Natural killer cell treated with Interleukin-12 subunit alpha and Interleukin-12 subunit beta and Interleukin-15 and Interleukin-18, amount 100 ng/mL, for 72 hours (primary cell): ENCODE measurements around the gene TRIM58. TPM values are rescaled to one million over a fixed set of nuclear protein-coding genes. Genes with fewer than 3 reads are reported as not detected.

ENCODE experiments used
- ATAC-seq, 2 donors: fragments of 150-1000 bp; cut with Tn5 transposase in 1 of 2; sonication (Bioruptor Pico), chemical (Tn5 transposase) in 1 of 2; 2 replicates each; pipeline ENCODE4 v1.10.0; 2021
- DNase-seq: peaks from one replicate; pipeline ENCODE4 v3.0.0; 2022; ENCODE audit warnings: low spot score
- H3K27ac Mint-ChIP-seq, 2 donors: 1 replicate in 1 of 2; 2 replicates in 1 of 2; pipeline ENCODE4 v1.8.0; 2022; ENCODE audit warnings: mixed read lengths in 2 of 2, mild to moderate bottlenecking in 1 of 2, moderate library complexity in 1 of 2
- H3K27me3 Mint-ChIP-seq, 2 donors: 1 replicate in 1 of 2; 2 replicates in 1 of 2; pipeline ENCODE4 v1.8.0; 2022; ENCODE audit warnings: mixed read lengths in 2 of 2
- H3K36me3 Mint-ChIP-seq: one replicate; pipeline ENCODE4 v1.8.0; 2022; ENCODE audit warnings: mixed read lengths
- H3K4me1 Mint-ChIP-seq, 2 donors: 1 replicate in 1 of 2; 2 replicates in 1 of 2; pipeline ENCODE4 v1.8.0; 2022; ENCODE audit warnings: low read depth in 2 of 2, mixed read lengths in 2 of 2, mild to moderate bottlenecking in 1 of 2
- H3K4me3 Mint-ChIP-seq: one replicate; pipeline ENCODE4 v1.8.0; 2022; ENCODE audit warnings: mixed read lengths
- H3K9me3 Mint-ChIP-seq: 2 replicates; pipeline ENCODE4 v1.8.0; 2022; ENCODE audit warnings: mixed read lengths
- total RNA-seq, 2 donors: library from RNA; stranded (reverse); gene quantifications; one replicate each; pipeline ENCODE4 v1.2.3, GENCODE V29; 2022

Gene TRIM58
- total RNA-seq, 2 donors from 2014 or later: 0.39 to 0.50 TPM

DNA sequence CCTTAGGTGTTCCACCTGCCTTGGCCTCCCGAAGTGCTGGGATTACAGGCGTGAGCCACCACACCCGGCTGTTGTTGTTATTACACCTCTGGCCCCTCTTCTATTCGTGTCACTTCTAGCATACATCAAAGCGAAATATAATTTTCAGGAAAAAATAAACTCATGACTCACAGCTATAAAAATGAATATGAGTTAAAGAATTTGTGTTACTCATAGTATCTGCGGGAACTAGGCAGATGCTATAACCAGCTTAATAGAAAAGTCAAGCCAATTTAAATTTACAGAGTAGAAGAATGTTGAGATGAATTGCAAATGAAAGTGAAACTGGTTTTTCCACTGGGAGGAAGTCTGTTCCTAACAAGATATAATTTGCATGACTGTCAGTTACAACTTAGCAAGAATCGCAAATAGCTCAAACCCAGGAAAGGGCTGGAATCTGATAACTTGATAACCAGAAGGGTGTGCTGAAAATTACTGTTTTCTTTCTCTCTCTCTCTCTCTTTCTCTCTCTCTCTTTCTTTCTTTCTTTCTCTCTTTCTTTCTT is 49.6 kb downstream of the TRIM58 start:
- Mint-ChIP-seq H3K4me1 (peaks cover 31 to 32% of the 10 kb centered on the region in 2 donors), H3K27me3 (no peaks in the 10 kb centered on the region), H3K9me3 (peaks cover 11% of the 10 kb centered on the region), H3K36me3 (peaks cover 8% of the 10 kb centered on the region), H3K27ac (peak overlapping the region; percentile 88 to 97), H3K4me3 (peak overlapping the region; percentile 90)
- ATAC-seq (peak; percentile 70 to 85), DNase-seq (no peak)

DNA sequence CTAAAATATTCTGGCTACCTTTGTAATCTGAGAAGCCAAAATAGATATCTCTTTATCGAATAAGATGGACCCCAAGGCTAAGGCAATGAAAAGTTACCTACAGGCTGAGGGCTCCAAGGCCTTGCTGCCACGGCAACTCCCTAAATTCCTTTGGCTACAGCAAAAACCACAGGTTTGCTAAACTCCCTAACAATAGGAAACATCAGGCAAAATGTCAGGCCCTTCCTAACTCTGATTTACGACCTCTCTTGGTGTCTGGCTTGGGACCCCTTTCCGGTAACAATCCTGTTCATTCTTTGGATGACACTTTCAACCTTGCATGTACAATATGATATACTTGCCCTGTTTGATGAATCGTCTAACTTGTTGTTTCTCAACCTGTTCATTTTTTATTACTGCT is 51.8 kb downstream of the TRIM58 start:
- ATAC-seq: no peak
- H3K4me1 Mint-ChIP-seq: peaks cover 31 to 32% of the 10 kb centered on the region in 2 donors
- H3K36me3 Mint-ChIP-seq: peaks cover 8% of the 10 kb centered on the region
- peak overlapping the region; percentile 39 for H3K4me3 Mint-ChIP-seq
- peaks cover 0 to 5% of the 10 kb centered on the region in 2 donors for H3K27me3 Mint-ChIP-seq
- no peak overlapping the region for H3K27ac Mint-ChIP-seq
- peaks cover 11% of the 10 kb centered on the region for H3K9me3 Mint-ChIP-seq
- no peak for DNase-seq

- Mint-ChIP-seq H3K27me3 (peaks cover 13 to 14% of the 10 kb centered on the region in 2 donors), H3K4me3 (no peak overlapping the region)
Observed at GRCh38 chr1:247913786-247914185, 56.8 kb downstream of the TRIM58 start.

GRCh38 chr1:247914941-247915662 is 58.1 kb downstream of the TRIM58 start:
- H3K4me1 Mint-ChIP-seq: no peaks in the 10 kb centered on the region
- H3K27me3 Mint-ChIP-seq: peaks cover 13 to 14% of the 10 kb centered on the region in 2 donors
- no peaks in the 10 kb centered on the region for H3K9me3 Mint-ChIP-seq
- ATAC-seq: no peak
- H3K4me3 Mint-ChIP-seq: no peak overlapping the region
- no peaks in the 10 kb centered on the region for H3K36me3 Mint-ChIP-seq
- no peak for DNase-seq
- H3K27ac Mint-ChIP-seq: no peak overlapping the region

More at GRCh38 chr1:247913786-247914185, 56.8 kb downstream of the TRIM58 start:
- no peak for DNase-seq
- Mint-ChIP-seq H3K27ac (no peak overlapping the region), H3K9me3 (peaks cover 4% of the 10 kb centered on the region), H3K4me1 (peaks cover 0 to 3% of the 10 kb centered on the region in 2 donors), H3K36me3 (no peaks in the 10 kb centered on the region)
- no peak for ATAC-seq

DNA sequence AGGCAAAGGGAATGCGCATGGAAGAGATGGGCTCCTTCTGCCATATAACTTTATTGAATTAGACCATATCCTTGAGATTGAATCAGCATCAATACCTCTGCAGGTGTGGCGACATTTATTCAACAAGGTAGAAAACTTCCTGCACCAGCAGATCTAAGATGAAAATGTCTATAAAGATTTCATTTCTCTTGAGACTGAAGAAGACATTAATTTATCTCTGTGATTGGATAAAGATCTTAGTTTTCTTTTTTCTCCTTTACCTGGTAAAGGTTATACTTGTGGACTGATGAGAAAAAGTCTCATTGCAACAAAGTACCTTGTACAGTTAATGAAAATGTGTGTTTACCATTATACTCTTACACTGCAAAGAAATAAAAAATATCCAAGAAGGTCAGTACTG is 63.0 kb downstream of the TRIM58 start, which contains the start of gene OR2T8:
OR2T8 (plus strand) TSS at position 301 of the 400 bp plus-strand sequence. CDS start 766 bp downstream, outside the sequence.
- no peaks in the 10 kb centered on the region for H3K4me1 Mint-ChIP-seq
- H3K27ac Mint-ChIP-seq: no peak within 1 kb of the TSS
- H3K27me3 Mint-ChIP-seq: peaks cover 7 to 13% of the 10 kb centered on the region in 2 donors
- H3K4me3 Mint-ChIP-seq: no peak within 1 kb of the TSS
- DNase-seq (no peak), ATAC-seq (no peak)
- H3K9me3 Mint-ChIP-seq: no peaks in the 10 kb centered on the region
- H3K36me3 Mint-ChIP-seq: no peaks in the 10 kb centered on the region

GRCh38 chr1:247923941-247924340 is 67.0 kb downstream of the TRIM58 start:
- DNase-seq (no peak), ATAC-seq (no peak)
- Mint-ChIP-seq H3K4me3 (no peak overlapping the region), H3K36me3 (no peaks in the 10 kb centered on the region), H3K27ac (no peak overlapping the region), H3K27me3 (peaks cover 0 to 6% of the 10 kb centered on the region in 2 donors), H3K4me1 (no peaks in the 10 kb centered on the region), H3K9me3 (no peaks in the 10 kb centered on the region)

DNA sequence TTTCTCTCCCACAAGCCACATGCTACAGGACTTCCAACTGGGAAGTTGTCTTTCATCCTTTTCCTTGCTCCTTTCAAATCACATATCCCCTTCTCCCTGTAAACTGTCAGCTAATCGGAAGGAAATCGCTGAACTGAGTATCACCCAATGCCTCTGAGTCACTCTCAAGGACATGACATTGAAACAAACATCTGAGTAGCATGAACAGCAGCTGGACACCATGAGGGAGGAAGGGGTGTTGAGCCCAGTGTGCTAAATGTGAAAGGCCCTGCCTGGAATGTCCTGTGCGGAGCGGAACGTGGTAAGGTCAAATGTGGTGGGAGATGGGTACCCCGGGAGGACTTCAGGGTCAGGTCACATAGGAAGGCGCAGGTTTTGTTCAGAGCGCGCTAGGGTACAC is 67.9 kb downstream of the TRIM58 start, which contains the start of gene OR2AJ1:
OR2AJ1 (plus strand) TSS at position 22 of the 400 bp plus-strand sequence. CDS start 8,880 bp downstream, outside the sequence.
- Mint-ChIP-seq H3K4me1 (no peaks in the 10 kb centered on the region), H3K27me3 (peaks cover under 1 to 9% of the 10 kb centered on the region in 2 donors), H3K36me3 (no peaks in the 10 kb centered on the region), H3K27ac (no peak within 1 kb of the TSS), H3K4me3 (no peak within 1 kb of the TSS), H3K9me3 (no peaks in the 10 kb centered on the region)
- no peak for DNase-seq
- no peak for ATAC-seq

Other genes starting within 250 kb of the TRIM58 start
- not detected for gene OR13G1, start 177.4 kb upstream of the TRIM58 start, total RNA-seq
- gene OR6F1, start 140.5 kb upstream of the TRIM58 start, total RNA-seq: not detected
- gene OR14K1, start 118.6 kb upstream of the TRIM58 start, total RNA-seq: not detected
- not detected for gene OR14A2, start 109.0 kb upstream of the TRIM58 start, total RNA-seq
- gene OR1C1, start 96.6 kb upstream of the TRIM58 start, total RNA-seq: not detected
- gene OR14A16, start 33.1 kb upstream of the TRIM58 start, total RNA-seq: not detected
- not detected for gene OR11L1, start 15.3 kb upstream of the TRIM58 start, total RNA-seq
- gene OR2W3, start 38.4 kb downstream of the TRIM58 start, total RNA-seq: under 1 TPM; 0.31 to 0.47 TPM
- not detected for gene OR2T8, start 63.1 kb downstream of the TRIM58 start, total RNA-seq
- gene OR2AJ1, start 67.7 kb downstream of the TRIM58 start, total RNA-seq: not detected
- gene OR2L8, start 91.7 kb downstream of the TRIM58 start, total RNA-seq: under 1 TPM in 1 of 2 donors, not detected in 1; 0.47 TPM
- gene OR2AK2, start 108.0 kb downstream of the TRIM58 start, total RNA-seq: not detected
- gene OR2L5, start 156.5 kb downstream of the TRIM58 start, total RNA-seq: not detected
- gene OR2L2, start 172.9 kb downstream of the TRIM58 start, total RNA-seq: under 1 TPM; 0.12 to 0.17 TPM
- gene OR2L3, start 189.6 kb downstream of the TRIM58 start, total RNA-seq: not detected
- not detected for gene OR2L13, start 238.0 kb downstream of the TRIM58 start, total RNA-seq